ENCODE results near the gene TKT.

DNA sequence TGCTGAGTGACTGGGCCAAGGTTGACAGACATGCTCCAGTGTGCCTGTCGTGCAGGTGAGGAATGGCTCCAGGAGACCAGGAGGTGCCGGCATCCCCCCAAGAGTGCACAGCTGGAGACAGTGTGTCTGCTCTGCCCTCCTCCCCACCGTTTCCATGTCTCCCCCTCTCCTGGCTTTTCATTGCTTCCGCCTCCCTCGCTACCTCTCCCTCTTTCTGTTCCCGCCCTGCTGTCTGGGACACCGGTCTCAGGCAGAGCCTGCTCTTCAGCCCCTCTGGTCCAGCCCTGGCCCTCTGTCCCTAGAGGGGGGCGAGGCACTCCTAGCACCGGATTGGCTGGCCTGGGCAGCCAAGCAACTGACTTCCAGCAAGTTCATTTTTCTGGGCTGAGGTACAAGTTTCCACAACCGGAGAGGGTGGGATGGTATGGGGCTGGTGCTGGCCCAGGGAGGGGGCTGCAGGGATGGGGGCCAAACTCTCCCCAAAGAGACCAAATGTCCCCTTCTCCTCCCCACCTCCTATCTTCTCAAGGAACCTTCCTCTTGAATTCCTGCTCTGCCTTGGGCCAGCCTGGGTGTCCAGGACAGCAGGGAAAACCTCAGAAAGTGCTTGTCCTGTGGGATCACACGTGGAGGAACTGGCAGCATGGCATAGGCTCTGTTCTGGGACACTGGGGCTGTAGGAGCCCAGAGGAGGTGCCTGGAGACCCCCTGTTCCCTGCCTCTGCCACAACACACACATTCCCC is 62.2 kb downstream of the TKT start:
- TF ChIP-seq, protein P1, sequence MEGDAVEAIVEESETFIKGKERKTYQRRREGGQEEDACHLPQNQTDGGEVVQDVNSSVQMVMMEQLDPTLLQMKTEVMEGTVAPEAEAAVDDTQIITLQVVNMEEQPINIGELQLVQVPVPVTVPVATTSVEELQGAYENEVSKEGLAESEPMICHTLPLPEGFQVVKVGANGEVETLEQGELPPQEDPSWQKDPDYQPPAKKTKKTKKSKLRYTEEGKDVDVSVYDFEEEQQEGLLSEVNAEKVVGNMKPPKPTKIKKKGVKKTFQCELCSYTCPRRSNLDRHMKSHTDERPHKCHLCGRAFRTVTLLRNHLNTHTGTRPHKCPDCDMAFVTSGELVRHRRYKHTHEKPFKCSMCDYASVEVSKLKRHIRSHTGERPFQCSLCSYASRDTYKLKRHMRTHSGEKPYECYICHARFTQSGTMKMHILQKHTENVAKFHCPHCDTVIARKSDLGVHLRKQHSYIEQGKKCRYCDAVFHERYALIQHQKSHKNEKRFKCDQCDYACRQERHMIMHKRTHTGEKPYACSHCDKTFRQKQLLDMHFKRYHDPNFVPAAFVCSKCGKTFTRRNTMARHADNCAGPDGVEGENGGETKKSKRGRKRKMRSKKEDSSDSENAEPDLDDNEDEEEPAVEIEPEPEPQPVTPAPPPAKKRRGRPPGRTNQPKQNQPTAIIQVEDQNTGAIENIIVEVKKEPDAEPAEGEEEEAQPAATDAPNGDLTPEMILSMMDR (IDR thresholded peaks at IDR 0.05), result no peak
- TF ChIP-seq POLR2A (IDR thresholded peaks at IDR 0.05), result no peak

Measured in esophagus squamous epithelium (tissue), 4 donors.